Measurements from ENCODE around the gene ADPRH.
"Not testable (repeated sequence)": the region's sequence is repeated elsewhere in the genome, so short reads cannot be mapped to it uniquely, and the experiment has no call there.

Gene ADPRH

GRCh38 chr3:119560160-119560559 lies 19.1 kb upstream of the ADPRH start:
- no peak for DNase-seq

GRCh38 chr3:119562307-119562961 lies 16.9 kb upstream of the ADPRH start:
- DNase-seq, result no peak

DNA sequence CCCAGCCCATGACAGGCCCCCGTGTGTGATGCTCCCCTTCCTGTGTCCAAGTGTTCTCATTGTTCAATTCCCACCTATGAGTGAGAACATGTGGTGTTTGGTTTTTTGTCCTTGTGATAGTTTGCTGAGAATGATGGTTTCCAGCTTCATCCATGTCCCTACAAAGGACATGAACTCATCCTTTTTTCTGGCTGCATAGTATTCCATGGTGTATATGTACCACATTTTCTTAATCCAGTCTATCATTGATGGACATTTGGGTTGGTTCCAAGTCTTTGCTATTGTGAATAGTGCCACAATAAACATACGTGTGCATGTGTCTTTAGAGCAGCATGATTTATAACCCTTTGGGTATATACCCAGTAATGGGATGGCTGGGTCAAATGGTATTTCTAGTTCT lies 16.0 kb upstream of the ADPRH start:
- not testable (repeated sequence) for DNase-seq

DNA sequence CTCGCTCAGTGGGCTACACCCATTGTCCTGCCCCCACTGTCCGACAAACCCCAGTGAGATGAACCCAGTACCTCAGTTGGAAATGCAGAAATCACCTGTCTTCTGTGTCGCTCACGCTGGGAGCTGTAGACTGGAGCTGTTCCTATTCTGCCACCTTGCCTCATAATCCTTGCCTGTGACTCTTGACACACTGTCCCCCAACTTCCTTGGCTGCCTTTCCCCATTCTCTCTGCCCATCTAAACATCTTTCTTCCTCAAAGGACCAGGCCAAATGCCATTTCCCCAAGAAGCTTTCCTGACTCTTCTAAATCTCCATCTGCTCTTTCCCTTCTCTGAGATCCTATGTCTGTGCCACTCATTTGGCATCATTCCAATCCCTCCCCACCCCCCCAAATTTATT lies 10.1 kb upstream of the ADPRH start:
- no peak for DNase-seq

DNA sequence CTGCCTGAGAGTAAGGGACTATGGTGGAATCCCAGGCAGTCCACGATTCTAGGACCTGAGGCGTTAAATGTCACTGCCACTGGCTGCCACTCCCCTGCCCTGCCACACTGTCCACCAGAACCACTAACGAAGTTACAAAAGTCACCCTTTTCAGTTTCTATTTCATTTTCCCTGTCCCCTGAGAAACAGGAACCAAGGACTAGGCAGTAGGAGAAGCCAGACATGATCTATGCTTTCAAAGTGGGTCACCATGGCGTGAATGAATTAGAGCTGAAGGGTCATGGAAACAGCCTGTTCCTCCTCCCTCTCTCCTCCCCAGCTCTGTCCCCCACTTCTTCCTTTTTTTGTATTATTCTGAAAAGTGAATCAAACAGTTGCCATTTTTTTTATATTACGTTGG lies 9.1 kb upstream of the ADPRH start:
- DNase-seq, result no peak

GRCh38 chr3:119571230-119571629 lies 8.1 kb upstream of the ADPRH start:
- no peak for DNase-seq

GRCh38 chr3:119571688-119572087 lies 7.6 kb upstream of the ADPRH start:
- DNase-seq, result no peak

GRCh38 chr3:119575507-119575906 lies 3.8 kb upstream of the ADPRH start:
- DNase-seq, result no peak

- DNase-seq, result no peak
Observed at GRCh38 chr3:119580067-119580760, 922 bp downstream of the ADPRH start.

DNA sequence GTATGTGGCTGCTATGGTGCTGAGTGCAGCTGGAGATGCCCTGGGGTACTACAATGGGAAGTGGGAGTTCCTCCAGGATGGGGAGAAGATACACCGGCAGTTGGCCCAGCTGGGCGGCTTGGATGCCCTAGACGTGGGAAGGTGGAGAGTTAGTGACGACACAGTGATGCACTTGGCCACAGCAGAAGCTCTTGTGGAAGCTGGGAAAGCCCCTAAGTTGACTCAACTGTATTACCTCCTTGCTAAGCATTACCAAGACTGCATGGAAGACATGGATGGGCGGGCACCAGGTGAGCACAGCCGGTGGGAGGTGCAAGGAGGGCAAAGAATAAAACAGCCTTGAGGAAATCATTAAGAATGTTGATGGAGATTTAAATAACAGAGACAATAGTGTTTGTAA lies 2.9 kb downstream of the ADPRH start:
- no peak for DNase-seq

GRCh38 chr3:119585208-119585607 lies 5.9 kb downstream of the ADPRH start:
- DNase-seq, result no peak

DNA sequence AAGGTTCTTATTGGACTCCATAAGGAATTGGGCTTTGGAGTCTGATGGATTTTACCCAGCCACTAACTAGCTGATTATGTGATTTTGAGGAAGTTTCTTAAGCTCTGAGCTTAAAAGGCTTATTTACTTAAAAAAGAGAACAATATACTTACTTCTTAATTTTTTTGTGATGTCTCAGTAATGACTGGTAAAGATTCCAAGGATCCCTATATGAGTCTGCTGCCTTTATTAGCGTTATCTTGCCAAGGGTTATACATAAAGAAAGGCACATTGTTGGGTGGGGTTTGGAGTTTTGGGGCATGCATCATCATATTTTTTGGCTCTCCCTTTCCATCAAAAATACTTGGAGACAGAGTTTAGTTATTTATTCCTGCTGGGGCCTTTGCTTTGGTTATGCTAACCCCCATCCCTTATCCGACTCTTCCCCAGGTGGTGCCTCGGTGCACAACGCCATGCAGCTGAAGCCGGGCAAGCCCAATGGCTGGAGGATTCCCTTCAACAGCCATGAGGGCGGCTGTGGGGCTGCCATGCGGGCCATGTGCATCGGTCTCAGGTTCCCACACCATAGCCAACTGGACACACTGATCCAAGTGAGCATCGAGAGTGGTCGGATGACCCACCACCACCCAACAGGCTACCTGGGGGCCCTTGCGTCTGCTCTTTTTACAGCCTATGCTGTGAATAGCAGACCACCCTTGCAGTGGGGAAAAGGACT lies 6.7 kb downstream of the ADPRH start:
- DNase-seq, result no peak

DNA sequence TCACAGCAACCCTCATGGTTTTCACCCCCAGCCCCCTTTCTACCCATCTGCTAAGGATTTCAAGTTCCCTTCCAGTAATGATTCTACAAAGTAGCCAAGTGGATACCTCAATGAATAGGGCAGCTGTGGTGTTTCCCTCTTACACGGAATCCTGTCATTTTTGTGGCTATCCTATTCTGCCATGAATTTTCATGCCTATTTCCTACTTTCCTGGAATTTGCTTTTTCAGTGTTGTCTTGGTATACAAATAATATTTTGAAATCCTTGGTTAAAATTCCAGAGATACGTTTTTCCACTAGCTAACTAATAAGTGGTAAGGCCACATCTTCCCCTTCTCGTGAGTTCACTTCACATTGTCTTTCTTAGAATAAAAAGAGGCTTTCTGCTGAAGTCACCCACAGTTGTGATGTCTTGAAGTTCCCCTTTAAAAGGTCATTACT lies 7.5 kb downstream of the ADPRH start:
- no peak for DNase-seq

DNA sequence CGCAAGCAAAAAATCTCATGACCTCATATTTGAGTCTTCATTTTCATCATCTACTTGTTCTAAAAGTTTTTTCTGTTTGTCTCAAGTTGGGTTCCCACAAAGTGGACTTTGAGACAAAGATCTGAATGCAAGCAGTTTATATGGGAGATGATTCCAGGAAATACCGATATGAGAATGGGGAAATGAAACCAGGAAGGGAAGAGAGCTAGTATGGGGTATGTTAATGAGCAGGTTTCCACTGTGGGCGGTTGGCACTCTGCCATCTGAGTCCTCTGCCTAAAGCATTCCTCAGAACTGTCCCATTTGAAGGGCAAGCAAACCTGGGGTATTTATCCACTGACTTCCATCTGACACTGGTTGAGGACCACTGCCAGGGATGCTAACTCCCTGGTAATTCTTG lies 8.8 kb downstream of the ADPRH start:
- no peak for DNase-seq

GRCh38 chr3:119589102-119589773 lies 9.9 kb downstream of the ADPRH start:
- no peak for DNase-seq

GRCh38 chr3:119590706-119591105 lies 11.4 kb downstream of the ADPRH start:
- no peak for DNase-seq

GRCh38 chr3:119592861-119593260 lies 13.6 kb downstream of the ADPRH start:
- DNase-seq, result no peak

- no peak for DNase-seq
Observed at GRCh38 chr3:119594066-119594465, 14.8 kb downstream of the ADPRH start.

- not testable (repeated sequence) for DNase-seq
Observed at GRCh38 chr3:119594929-119595328, 15.6 kb downstream of the ADPRH start.

DNA sequence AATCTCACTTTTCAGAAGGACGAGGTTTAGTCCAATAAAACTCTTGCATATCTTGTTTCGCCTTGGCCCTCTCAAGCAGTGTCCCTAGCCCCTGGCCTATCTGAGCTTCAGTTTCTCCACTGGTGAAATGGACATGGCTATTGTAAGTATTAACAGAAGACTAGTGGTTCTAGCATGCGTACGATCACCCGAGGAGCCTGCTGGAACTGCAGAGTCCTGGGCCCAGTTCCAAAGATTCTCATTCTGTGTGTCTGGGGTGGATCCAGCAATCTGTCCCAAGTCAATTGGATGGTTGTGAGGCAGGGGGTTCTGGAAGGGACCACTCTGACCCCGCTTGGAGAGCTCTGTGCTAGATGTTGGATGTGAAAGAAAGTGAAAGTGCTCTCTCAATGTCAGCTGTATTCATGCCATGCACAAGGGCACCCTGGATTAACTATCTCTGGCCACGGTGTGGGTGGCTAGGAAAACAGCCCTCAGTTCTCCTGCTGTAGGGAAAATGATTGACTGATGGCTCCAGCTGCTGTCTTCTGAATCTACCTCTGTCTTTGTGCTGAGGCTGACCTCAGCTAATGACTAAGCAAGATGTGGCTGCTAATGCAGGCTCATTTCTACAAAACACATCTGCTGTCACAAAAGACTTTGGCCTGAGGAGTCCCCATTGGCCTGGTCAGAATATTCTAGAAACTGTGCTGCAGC lies 16.5 kb downstream of the ADPRH start:
- no peak for DNase-seq

DNA sequence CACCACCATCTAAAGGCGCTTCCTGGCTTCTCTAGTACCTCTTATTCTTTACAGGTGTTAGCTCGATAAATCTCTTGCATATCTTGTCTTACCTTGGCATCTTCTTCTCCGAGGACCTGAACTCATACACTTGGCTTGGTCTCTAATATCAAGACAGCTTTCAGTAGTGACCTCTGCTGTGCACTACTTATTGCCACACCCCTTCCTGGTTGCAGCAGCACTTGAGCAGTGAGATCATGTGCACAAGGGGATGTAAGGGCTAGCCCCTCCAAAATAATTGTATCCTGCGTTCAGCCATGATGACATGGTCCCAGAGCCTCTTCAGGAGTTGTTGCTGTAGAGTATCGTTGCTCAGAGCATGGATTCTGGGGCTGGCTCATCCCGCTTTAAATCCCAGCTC lies 17.1 kb downstream of the ADPRH start:
- DNase-seq, result no peak

DNA sequence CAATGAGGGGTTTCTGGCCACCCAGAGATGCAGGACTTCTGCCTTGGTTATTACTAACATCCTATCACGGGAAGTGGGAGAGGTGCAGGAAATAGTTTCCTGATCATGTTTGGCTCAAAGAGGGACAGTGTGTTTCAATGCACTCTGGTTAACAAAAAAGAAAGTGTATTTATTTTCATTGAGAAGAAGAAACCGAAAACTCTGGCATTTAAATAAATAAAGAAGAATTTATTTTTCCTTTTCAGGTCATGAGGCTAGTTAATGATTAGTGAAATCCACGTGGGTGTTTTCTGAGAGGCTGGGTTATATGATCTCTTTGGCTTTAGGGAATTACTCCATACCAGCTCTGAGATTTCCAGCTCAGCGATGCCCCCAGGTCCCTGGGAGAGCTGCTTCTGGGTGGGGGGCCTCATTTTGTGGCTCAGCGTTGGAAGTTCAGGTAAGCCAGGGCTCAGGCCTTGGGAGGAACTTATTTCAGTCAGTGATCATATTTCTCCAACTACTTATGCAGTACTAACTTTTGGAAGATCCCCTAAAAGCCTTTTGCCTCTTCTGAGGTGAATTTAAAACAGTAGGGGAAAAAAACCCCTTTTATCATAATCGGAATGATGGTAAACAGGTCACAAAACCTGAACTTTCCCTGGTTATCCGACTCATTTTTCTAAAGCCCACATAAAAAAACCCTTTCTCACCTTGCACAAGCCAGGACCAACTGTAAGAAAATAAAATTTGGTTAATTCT lies 18.4 kb downstream of the ADPRH start, which contains the start of gene PLA1A:
TSS of gene PLA1A (plus strand) at position 338 of the 741 bp plus-strand sequence. CDS start at position 367, 29 bp downstream.
- DNase-seq, result no peak
